Uterus (tissue), 2 donors: ENCODE results near the gene NIPBL.

Experiments
- POLR2A ChIP-seq, 2 donors: fragments of 450-650 bp; IDR thresholded peaks; one replicate each; pipeline ENCODE4 v1.6.1; 2016; ENCODE audit warnings: antibody characterized with exemption in 2 of 2, mild to moderate bottlenecking in 1 of 2, moderate library complexity in 1 of 2
- TF ChIP-seq, protein P1 (sequence below), 4 experiments: fragments of 200-600 bp in 2 of 4; fragments of 450-650 bp in 2 of 4; sonication (generic) in 2 of 4; IDR thresholded peaks; one replicate each; pipeline ENCODE4 v1.5.1; 2016 to 2019; ENCODE audit warnings: antibody characterized with exemption in 4 of 4, mild to moderate bottlenecking in 2 of 4, moderate library complexity in 1 of 4

DNA sequence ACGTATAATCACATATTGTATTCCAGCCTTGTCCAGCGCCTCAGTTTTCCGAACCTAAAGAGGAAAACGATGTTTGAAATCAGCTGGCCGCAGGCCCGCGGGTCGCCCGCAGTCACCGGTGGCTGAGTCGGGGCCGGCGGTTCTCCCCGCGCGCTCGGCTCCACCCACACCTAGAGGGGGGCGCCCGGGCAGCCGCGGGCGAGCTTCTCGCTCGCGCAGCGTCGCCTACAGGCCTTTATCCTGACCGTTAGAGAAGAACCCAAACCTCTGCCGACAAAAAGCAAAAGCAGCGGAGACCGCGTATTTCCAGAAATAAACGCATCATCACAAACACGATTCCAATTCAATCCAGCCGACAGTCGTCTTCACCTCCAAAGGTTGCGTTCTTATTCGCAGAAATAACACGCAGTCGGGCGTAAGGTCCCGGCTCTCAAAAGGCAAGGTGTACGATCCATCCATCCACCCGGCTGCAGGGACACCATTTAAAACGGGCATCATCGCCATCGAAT, 725 bp upstream of the NIPBL start:
- no peak for TF ChIP-seq POLR2A (IDR thresholded peaks at IDR 0.05)
- TF ChIP-seq, protein P1, sequence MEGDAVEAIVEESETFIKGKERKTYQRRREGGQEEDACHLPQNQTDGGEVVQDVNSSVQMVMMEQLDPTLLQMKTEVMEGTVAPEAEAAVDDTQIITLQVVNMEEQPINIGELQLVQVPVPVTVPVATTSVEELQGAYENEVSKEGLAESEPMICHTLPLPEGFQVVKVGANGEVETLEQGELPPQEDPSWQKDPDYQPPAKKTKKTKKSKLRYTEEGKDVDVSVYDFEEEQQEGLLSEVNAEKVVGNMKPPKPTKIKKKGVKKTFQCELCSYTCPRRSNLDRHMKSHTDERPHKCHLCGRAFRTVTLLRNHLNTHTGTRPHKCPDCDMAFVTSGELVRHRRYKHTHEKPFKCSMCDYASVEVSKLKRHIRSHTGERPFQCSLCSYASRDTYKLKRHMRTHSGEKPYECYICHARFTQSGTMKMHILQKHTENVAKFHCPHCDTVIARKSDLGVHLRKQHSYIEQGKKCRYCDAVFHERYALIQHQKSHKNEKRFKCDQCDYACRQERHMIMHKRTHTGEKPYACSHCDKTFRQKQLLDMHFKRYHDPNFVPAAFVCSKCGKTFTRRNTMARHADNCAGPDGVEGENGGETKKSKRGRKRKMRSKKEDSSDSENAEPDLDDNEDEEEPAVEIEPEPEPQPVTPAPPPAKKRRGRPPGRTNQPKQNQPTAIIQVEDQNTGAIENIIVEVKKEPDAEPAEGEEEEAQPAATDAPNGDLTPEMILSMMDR (IDR thresholded peaks at IDR 0.05), result peak; percentile 43 to 69 (median 49)
